ENCODE data around the gene CKB.

The CKB gene

DNA sequence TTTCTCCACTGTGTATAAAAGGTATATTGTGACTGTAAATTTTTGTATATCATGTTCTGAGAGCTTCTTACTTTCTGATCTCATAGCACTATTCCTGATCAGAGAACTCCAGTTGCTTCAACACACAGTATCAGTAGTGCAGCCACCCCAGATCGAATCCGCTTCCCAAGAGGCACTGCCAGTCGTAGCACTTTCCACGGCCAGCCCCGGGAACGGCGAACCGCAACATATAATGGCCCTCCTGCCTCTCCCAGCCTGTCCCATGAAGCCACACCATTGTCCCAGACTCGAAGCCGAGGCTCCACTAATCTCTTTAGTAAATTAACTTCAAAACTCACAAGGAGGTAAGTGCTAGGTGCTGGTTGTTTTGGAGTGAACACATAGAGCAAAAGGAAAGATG is 30.9 kb downstream of the CKB start:
- Mint-ChIP-seq H3K4me3 (no peak overlapping the region), H3K27ac (no peak overlapping the region)

DNA sequence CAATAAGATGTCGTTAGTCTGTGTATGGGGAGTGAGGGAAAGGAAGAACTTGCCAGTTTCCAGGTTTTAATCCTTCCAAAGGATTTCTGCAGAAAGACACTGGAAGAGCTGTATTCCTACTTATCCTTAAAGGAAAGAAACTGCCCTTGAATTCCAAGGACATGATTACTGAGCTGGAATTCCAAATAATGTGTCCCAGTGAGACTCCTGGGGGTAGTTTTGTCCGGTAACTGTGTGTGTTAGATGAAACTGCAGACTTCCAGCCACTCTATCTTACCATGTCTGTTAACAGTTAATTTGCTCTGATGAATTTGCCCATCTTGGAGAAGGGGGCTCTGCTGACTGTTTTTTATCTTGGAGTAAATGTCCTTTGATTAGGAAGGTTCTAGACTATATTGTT is 33.0 kb downstream of the CKB start:
- Mint-ChIP-seq H3K36me3 (ENCODE audit: low read depth) (peaks cover 9% of the 10 kb centered on the region), H3K27ac (no peak overlapping the region), H3K4me3 (no peak overlapping the region), H3K27me3 (ENCODE audit: low read depth) (no peaks in the 10 kb centered on the region), H3K9me3 (no peaks in the 10 kb centered on the region), H3K4me1 (ENCODE audit: low read depth) (no peaks in the 10 kb centered on the region)
- DNase-seq (ENCODE audit: low spot score) = no peak

More for the DNA sequence above, 30.9 kb downstream of the CKB start:
- no peaks in the 10 kb centered on the region for H3K9me3 Mint-ChIP-seq
- H3K27me3 Mint-ChIP-seq (ENCODE audit: low read depth) = no peaks in the 10 kb centered on the region
- H3K4me1 Mint-ChIP-seq (ENCODE audit: low read depth) = no peaks in the 10 kb centered on the region
- no peak for DNase-seq (ENCODE audit: low spot score)
- peaks cover 14% of the 10 kb centered on the region for H3K36me3 Mint-ChIP-seq (ENCODE audit: low read depth)

DNA sequence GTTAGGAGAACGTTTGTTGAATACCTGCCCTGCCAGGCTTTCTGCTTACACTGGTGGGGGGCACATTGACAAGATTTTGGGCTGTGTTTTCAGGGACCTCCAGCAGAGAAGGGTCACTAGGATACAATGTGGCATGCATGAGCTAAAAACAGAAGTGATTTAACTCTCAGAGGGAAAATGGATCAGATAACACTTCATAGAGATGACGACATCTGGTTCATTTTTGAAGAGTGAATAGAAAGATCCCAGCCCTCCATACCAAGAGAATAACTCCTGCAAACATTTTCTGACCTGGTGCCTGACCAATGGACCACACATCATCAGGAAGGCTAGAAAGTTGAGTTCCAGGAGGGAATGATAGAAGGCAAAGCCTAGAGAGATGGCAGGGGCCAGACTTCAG is 33.7 kb downstream of the CKB start:
- DNase-seq (ENCODE audit: low spot score) = no peak
- no peak overlapping the region for H3K27ac Mint-ChIP-seq
- H3K9me3 Mint-ChIP-seq = no peaks in the 10 kb centered on the region
- no peak overlapping the region for H3K4me3 Mint-ChIP-seq
- peaks cover 9% of the 10 kb centered on the region for H3K36me3 Mint-ChIP-seq (ENCODE audit: low read depth)
- H3K27me3 Mint-ChIP-seq (ENCODE audit: low read depth) = no peaks in the 10 kb centered on the region
- no peaks in the 10 kb centered on the region for H3K4me1 Mint-ChIP-seq (ENCODE audit: low read depth)

DNA sequence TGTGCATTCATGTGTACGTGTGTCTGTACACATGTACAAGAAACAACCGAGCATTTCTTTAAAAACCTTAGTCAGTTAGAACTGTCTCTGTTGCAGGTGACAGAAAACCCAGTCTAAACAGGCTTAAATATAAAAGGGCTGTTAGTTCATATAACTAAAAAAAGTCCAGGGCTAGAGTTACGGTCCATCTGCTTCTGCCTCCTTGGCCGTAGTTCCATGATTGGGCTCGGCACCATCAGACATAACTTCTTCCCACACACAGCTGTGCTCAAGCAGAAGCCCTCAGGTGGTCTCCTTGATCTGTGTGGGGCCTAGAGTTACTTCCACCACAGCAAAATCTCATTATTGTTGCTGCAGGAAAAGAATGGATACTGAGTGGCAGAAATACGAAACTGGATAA is 34.6 kb downstream of the CKB start:
- Mint-ChIP-seq H3K27me3 (ENCODE audit: low read depth) (no peaks in the 10 kb centered on the region), H3K27ac (no peak overlapping the region), H3K36me3 (ENCODE audit: low read depth) (peaks cover 10% of the 10 kb centered on the region), H3K4me1 (ENCODE audit: low read depth) (no peaks in the 10 kb centered on the region), H3K9me3 (no peaks in the 10 kb centered on the region), H3K4me3 (no peak overlapping the region)
- DNase-seq (ENCODE audit: low spot score) = no peak

DNA sequence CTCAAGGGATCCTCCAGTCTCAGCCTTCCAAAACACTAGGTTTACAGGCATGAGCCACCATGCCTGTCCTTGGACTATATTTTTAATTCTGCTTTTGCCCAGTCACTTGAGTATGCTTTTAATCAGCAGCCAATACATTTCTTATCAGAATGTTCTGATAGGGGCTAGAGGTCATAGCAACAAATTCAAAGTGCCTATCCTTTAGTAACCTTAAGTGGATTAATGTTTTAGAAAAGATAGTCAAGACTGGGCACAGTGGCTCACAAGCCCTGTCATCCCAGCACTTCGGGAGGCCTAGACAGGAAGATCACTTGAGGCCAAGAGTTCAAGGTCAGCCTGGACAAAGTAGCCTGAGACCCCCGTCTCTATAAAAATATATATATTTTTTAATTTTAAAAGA is 37.1 kb downstream of the CKB start:
- DNase-seq (ENCODE audit: low spot score) = no peak
- no peak overlapping the region for H3K4me3 Mint-ChIP-seq
- H3K36me3 Mint-ChIP-seq (ENCODE audit: low read depth) = peaks cover 20% of the 10 kb centered on the region
- peaks cover 10% of the 10 kb centered on the region for H3K4me1 Mint-ChIP-seq (ENCODE audit: low read depth)
- no peaks in the 10 kb centered on the region for H3K9me3 Mint-ChIP-seq
- no peaks in the 10 kb centered on the region for H3K27me3 Mint-ChIP-seq (ENCODE audit: low read depth)
- H3K27ac Mint-ChIP-seq = no peak overlapping the region

DNA sequence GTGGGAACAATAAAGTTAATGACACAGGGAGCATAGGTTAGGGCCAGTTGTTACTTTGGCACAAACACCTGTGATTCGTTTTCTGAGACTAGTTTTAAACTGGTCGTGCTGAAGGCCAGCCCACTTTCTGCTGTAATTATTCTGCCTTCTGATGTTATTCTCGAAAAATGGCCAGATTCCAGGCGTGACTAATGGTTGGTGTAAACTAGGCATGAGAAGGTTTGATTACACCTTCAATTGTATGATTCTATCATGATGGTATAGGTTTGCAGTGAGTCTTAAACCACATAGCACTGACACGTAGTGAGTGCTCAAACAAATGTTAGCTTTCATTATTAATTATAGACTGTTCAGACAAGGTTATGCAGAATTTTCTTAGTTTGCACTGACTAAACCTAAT is 39.0 kb downstream of the CKB start:
- no peak overlapping the region for H3K4me3 Mint-ChIP-seq
- no peak for DNase-seq (ENCODE audit: low spot score)
- peaks cover 23% of the 10 kb centered on the region for H3K36me3 Mint-ChIP-seq (ENCODE audit: low read depth)
- no peaks in the 10 kb centered on the region for H3K27me3 Mint-ChIP-seq (ENCODE audit: low read depth)
- peaks cover 14% of the 10 kb centered on the region for H3K4me1 Mint-ChIP-seq (ENCODE audit: low read depth)
- no peaks in the 10 kb centered on the region for H3K9me3 Mint-ChIP-seq
- no peak overlapping the region for H3K27ac Mint-ChIP-seq

DNA sequence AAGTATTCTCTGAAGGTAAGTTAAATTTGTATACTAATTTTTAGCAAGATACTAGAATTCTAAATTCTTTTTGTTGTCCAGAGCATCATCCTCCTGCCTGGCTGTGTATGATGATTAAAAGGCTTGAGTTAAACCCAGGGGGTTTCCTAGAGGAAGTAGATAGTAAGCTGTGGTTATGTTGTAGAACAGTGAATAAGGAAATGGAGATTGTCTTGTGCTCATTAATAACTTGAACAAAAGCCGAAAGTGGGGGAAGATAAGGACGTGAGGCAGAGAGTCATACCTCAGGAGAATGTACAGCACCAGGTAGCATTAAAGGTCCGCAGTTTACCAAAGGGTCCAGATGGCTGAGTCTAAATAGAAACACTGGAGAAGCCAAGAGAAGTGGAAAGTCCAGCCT is 42.0 kb downstream of the CKB start:
- Mint-ChIP-seq H3K4me3 (peak overlapping the region; percentile 31), H3K4me1 (ENCODE audit: low read depth) (peaks cover 14% of the 10 kb centered on the region), H3K36me3 (ENCODE audit: low read depth) (peaks cover 32% of the 10 kb centered on the region), H3K27ac (peak overlapping the region; percentile 77), H3K27me3 (ENCODE audit: low read depth) (no peaks in the 10 kb centered on the region), H3K9me3 (no peaks in the 10 kb centered on the region)
- no peak for DNase-seq (ENCODE audit: low spot score)

DNA sequence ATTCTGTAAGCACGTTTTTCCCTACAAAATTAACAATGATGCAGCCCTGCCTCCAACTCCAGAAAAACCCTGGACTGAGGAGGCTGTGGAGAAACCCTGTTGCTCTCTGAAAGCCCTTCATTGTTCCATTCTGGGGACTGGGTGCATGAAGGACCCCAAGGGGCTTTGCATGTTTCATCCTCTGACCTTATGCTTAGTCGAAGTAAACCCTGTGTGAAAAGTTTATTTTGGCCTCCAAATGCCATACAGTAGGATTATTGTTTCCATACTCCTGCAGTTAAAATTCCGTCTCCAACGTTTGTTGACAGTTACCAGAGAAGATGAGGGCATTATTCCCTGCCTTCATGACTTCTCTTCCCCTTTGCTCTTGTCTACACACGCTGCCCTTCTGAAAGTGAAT is 46.0 kb downstream of the CKB start:
- H3K4me1 Mint-ChIP-seq (ENCODE audit: low read depth) = peaks cover 14% of the 10 kb centered on the region
- H3K9me3 Mint-ChIP-seq = no peaks in the 10 kb centered on the region
- no peak for DNase-seq (ENCODE audit: low spot score)
- H3K27me3 Mint-ChIP-seq (ENCODE audit: low read depth) = no peaks in the 10 kb centered on the region
- no peak overlapping the region for H3K4me3 Mint-ChIP-seq
- peaks cover 41% of the 10 kb centered on the region for H3K36me3 Mint-ChIP-seq (ENCODE audit: low read depth)
- H3K27ac Mint-ChIP-seq = no peak overlapping the region

DNA sequence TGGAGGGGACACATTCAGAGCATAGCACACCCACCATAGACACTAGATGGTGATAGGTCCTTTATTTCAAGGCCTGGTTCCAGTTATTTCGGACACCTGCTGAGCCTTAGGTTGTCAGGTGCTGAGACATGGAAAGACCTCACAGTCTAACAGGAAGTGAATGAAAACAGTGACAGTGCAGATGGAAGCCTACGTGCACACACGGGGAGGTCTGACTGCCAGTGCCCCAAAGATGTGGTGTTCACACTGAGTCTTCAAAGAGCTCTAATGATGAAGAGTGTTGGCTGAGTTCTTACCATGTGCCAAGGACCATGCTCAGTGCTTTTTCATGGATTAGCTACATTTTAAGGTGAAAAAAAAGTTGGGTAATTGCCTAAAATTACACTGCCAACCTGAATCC is 46.6 kb downstream of the CKB start:
- peaks cover 40% of the 10 kb centered on the region for H3K36me3 Mint-ChIP-seq (ENCODE audit: low read depth)
- H3K27ac Mint-ChIP-seq = no peak overlapping the region
- H3K9me3 Mint-ChIP-seq = no peaks in the 10 kb centered on the region
- DNase-seq (ENCODE audit: low spot score) = no peak
- no peaks in the 10 kb centered on the region for H3K27me3 Mint-ChIP-seq (ENCODE audit: low read depth)
- peaks cover 10% of the 10 kb centered on the region for H3K4me1 Mint-ChIP-seq (ENCODE audit: low read depth)
- no peak overlapping the region for H3K4me3 Mint-ChIP-seq

DNA sequence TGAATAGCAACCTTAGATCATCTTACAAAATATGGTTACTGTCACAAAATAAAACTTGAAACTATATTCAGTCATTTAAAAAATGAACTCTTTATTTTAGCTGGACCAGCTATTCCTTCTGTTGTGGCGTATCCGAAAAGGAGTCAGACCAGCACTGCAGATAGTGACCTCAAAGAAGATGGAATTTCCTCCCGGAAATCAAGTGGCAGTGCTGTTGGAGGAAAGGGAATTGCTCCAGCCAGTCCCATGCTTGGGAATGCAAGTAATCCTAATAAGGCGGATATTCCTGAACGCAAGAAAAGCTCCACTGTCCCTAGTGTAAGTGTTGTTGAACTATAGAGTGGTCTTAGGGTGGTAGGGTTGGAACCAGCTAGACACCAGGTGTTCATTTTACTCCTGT is 47.7 kb downstream of the CKB start:
- no peak overlapping the region for H3K27ac Mint-ChIP-seq

DNA sequence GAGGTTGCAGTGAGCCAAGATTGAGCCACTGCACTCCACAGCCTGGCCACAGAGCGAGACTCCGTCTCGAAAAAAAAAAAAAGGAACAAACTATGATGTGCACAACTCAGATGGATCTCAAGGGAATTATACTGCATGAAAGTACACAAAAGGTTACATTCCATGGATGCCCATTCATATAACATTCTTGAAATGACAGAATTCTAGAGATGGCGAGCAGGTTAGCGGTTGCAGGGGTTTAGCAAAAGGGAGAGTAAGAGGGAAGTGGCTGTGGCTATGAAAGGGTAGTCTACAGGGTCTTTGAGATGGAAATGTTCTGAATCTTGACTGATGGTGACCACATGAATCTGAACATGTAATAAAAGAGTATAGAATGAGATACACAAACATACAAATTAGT is 49.7 kb downstream of the CKB start:
- peaks cover 40% of the 10 kb centered on the region for H3K36me3 Mint-ChIP-seq (ENCODE audit: low read depth)
- H3K27me3 Mint-ChIP-seq (ENCODE audit: low read depth) = no peaks in the 10 kb centered on the region
- H3K4me1 Mint-ChIP-seq (ENCODE audit: low read depth) = no peaks in the 10 kb centered on the region
- no peak overlapping the region for H3K4me3 Mint-ChIP-seq
- H3K9me3 Mint-ChIP-seq = no peaks in the 10 kb centered on the region
- no peak overlapping the region for H3K27ac Mint-ChIP-seq
- no peak for DNase-seq (ENCODE audit: low spot score)

More for the DNA sequence above, 47.7 kb downstream of the CKB start:
- Mint-ChIP-seq H3K36me3 (ENCODE audit: low read depth) (peaks cover 37% of the 10 kb centered on the region), H3K4me1 (ENCODE audit: low read depth) (no peaks in the 10 kb centered on the region), H3K27me3 (ENCODE audit: low read depth) (no peaks in the 10 kb centered on the region), H3K4me3 (no peak overlapping the region), H3K9me3 (no peaks in the 10 kb centered on the region)
- no peak for DNase-seq (ENCODE audit: low spot score)

Data from T-helper 2 cell treated with Interferon-gamma antibody and Interleukin-4, amounts not matched to agents 5 μg/mL and 100 μg/mL, for 36 hours (primary cell).